Hypothalamus (tissue), 51 donors: ENCODE data around the gene PTMS.

ENCODE experiments used
- DNase-seq, 51 donors: peaks; one replicate each; lab custom pipeline; 2025; lab: John Stamatoyannopoulos, UW

The PTMS gene

GRCh38 chr12:6784761-6785160, 18.6 kb downstream of the PTMS start:
- no peak for DNase-seq

GRCh38 chr12:6786416-6787094, 20.4 kb downstream of the PTMS start:
- no peak for DNase-seq

GRCh38 chr12:6787309-6787708, 21.1 kb downstream of the PTMS start:
- DNase-seq, result no peak

- DNase-seq, result peak in 19 of 51 donors; percentile 8 to 45 (median 24)
Observed at GRCh38 chr12:6788972-6789924, 23.1 kb downstream of the PTMS start, which contains the start of gene CD4. CD4 (plus strand) TSS chr12:6789528; CDS start chr12:6800139, 10,611 bp downstream.

- DNase-seq, result no peak
Observed at GRCh38 chr12:6790496-6791150, 24.5 kb downstream of the PTMS start.

- no peak for DNase-seq
Observed at GRCh38 chr12:6791931-6792520, 25.9 kb downstream of the PTMS start.

- peak in 18 of 51 donors; percentile 7 to 53 (median 22) for DNase-seq
Observed at GRCh38 chr12:6792522-6793201, 26.5 kb downstream of the PTMS start.

- no peak for DNase-seq
Observed at GRCh38 chr12:6795088-6795487, 28.9 kb downstream of the PTMS start.

GRCh38 chr12:6796576-6796975, 30.4 kb downstream of the PTMS start:
- DNase-seq, result no peak

GRCh38 chr12:6799147-6799546, 33.0 kb downstream of the PTMS start:
- no peak for DNase-seq

- DNase-seq, result no peak
Observed at GRCh38 chr12:6807170-6807569, 41.0 kb downstream of the PTMS start.

GRCh38 chr12:6809056-6809455, 42.9 kb downstream of the PTMS start:
- no peak for DNase-seq

GRCh38 chr12:6810758-6811157, 44.6 kb downstream of the PTMS start:
- DNase-seq, result no peak

- no peak for DNase-seq
Observed at GRCh38 chr12:6813363-6813762, 47.2 kb downstream of the PTMS start.

- no peak for DNase-seq
Observed at GRCh38 chr12:6816598-6816997, 50.4 kb downstream of the PTMS start.

GRCh38 chr12:6817098-6817497, 50.9 kb downstream of the PTMS start:
- no peak for DNase-seq

- DNase-seq, result no peak
Observed at GRCh38 chr12:6817662-6818157, 51.5 kb downstream of the PTMS start.

GRCh38 chr12:6818222-6818621, 52.1 kb downstream of the PTMS start:
- DNase-seq, result no peak

GRCh38 chr12:6818645-6819044, 52.5 kb downstream of the PTMS start:
- no peak for DNase-seq
